HG03175 (cell line): ENCODE results near the gene SSH3.
A peak's percentile ranks its signal among the peaks of the same experiment; 100 is the strongest.
"Not testable (repeated sequence)": the region's sequence is repeated elsewhere in the genome, so short reads cannot be mapped to it uniquely, and the experiment has no call there.

Source experiments
- ATAC-seq: cut with Tn5 transposase; IDR thresholded peaks from one replicate; pipeline ENCODE4 v1.9.1; 2021; ENCODE audit warnings: mild to moderate bottlenecking, moderate library complexity; ENCODE audit not compliant: unreplicated experiment

The SSH3 gene

GRCh38 chr11:67310246-67311050, 7.1 kb downstream of the SSH3 start:
- ATAC-seq: no peak

GRCh38 chr11:67311051-67311555, 7.8 kb downstream of the SSH3 start:
- no peak for ATAC-seq

GRCh38 chr11:67311556-67312082, 8.3 kb downstream of the SSH3 start:
- no peak for ATAC-seq

GRCh38 chr11:67312187-67313021, 9.1 kb downstream of the SSH3 start:
- ATAC-seq: no peak

- ATAC-seq: no peak
Measured at GRCh38 chr11:67313125-67313890, 10.0 kb downstream of the SSH3 start.

- no peak for ATAC-seq
Measured at GRCh38 chr11:67314218-67314617, 10.9 kb downstream of the SSH3 start.

GRCh38 chr11:67315325-67315909, 12.1 kb downstream of the SSH3 start:
- no peak for ATAC-seq

GRCh38 chr11:67316882-67317204, 13.5 kb downstream of the SSH3 start:
- ATAC-seq: no peak

- ATAC-seq: peak; percentile 89
Measured at GRCh38 chr11:67317205-67317887, 14.0 kb downstream of the SSH3 start.

GRCh38 chr11:67317888-67318555, 14.7 kb downstream of the SSH3 start:
- no peak for ATAC-seq

- not testable (repeated sequence) for ATAC-seq
Measured at GRCh38 chr11:67318876-67319275, 15.5 kb downstream of the SSH3 start.

GRCh38 chr11:67320011-67320410, 16.7 kb downstream of the SSH3 start:
- ATAC-seq: no peak

- no peak for ATAC-seq
Measured at GRCh38 chr11:67320691-67321090, 17.4 kb downstream of the SSH3 start.

GRCh38 chr11:67321313-67321871, 18.1 kb downstream of the SSH3 start:
- no peak for ATAC-seq

GRCh38 chr11:67322049-67322448, 18.7 kb downstream of the SSH3 start:
- no peak for ATAC-seq

GRCh38 chr11:67323526-67323925, 20.2 kb downstream of the SSH3 start:
- ATAC-seq: no peak

GRCh38 chr11:67332081-67332691, 28.9 kb downstream of the SSH3 start:
- no peak for ATAC-seq

- no peak for ATAC-seq
Measured at GRCh38 chr11:67337257-67337656, 33.9 kb downstream of the SSH3 start.

GRCh38 chr11:67344264-67344663, 40.9 kb downstream of the SSH3 start:
- ATAC-seq: no peak
